HG03135 (cell line): ENCODE results near the gene RUVBL1.
"Not testable (repeated sequence)": the region's sequence is repeated elsewhere in the genome, so short reads cannot be mapped to it uniquely, and the experiment has no call there.

Experiments used
- ATAC-seq: cut with Tn5 transposase; IDR thresholded peaks from one replicate; pipeline ENCODE4 v1.9.1; 2021; ENCODE audit warnings: mild to moderate bottlenecking, moderate library complexity; ENCODE audit not compliant: unreplicated experiment

The RUVBL1 gene

GRCh38 chr3:128123538-128124368 lies at the start of gene RUVBL1:
TSS of gene RUVBL1 (minus strand) at chr3:128123812. CDS start at chr3:128123724, 88 bp downstream.
- ATAC-seq, result peak; percentile 99

DNA sequence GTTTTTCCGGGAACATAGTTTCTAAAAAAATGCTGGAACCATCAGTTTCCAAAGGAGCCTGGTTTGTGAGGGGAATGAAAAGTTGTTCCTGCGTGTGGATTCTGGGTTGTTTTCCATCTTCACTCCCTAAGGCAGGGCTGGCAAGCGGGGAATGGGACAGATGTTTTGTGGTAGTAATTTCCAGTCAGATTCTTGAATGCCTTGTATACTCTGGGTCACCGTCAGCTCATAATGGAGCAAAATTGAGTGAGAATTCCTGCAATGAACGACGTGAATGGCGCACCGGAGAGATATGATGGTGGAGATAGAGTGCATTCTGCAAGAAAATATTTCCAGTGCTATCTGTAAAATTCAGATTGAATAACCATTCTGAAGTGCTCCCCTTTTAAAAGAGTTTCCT lies 49.6 kb upstream of the RUVBL1 start:
- ATAC-seq, result no peak

DNA sequence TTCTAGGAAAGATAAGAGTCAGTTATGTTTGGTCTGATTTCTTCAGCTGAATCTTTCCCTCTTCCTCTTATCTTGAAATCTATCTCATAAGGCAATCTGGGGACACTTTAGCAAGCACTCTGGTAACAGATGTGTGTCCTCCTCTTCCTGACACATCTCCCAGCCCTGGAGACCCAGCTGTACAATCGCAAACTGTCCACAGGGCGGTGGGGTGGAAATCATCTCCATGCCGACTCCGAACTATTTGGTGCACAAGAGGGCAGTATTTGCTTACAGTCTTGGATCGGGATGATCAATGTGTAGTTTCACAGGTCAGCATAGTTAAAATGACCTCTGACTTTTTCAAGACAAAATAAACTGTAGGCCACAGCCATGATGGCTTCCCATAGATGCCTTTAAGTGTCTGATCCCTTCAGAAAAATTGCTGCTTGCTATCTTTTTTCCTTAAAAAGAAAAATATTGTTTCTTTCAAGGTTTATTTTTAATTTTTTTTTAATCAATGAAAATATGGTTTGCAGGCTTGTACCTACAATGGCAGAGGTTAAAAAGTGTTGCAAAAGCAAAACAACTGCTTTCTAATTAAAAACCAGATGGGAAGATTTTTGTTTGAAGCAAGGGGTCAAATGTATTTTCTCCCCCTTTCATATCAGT lies 47.4 kb upstream of the RUVBL1 start:
- ATAC-seq, result no peak

- no peak for ATAC-seq
These were observed 45.2 kb upstream of the RUVBL1 start for GRCh38 chr3:128168836-128169235.

DNA sequence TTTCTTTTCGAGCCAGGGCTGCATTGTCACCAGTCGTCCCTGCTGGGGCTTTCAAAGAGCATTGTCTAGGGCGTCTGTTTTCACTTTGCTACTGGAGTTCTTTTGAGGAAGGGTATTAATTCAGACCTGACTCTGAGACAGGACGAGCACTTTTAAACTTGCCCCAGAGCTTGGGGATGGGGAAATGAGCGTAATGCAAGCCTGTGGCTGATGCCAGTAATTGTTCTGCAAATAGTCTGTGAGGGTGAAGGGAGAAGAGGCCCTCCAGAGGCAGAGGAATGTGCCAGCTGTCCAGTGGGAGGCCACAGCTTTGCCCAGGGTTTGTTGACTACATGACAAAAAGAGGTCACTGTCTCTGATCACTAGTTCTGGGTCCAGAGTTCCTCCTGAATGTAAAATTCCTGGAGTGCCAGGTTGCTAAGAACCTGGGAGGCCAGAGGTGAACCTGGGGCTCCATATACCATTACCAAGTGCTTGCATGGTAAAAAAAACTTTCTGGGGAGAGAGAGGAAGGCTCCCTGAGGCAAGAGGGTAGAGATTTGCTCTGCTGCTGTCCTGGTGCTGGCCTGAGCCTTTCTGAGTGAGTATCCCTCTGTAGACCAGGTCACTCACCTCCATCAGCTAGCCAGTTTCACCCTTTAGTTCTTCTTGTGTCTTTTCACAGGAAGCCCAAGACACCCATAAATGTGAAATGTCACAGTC lies 44.5 kb upstream of the RUVBL1 start:
- no peak for ATAC-seq

DNA sequence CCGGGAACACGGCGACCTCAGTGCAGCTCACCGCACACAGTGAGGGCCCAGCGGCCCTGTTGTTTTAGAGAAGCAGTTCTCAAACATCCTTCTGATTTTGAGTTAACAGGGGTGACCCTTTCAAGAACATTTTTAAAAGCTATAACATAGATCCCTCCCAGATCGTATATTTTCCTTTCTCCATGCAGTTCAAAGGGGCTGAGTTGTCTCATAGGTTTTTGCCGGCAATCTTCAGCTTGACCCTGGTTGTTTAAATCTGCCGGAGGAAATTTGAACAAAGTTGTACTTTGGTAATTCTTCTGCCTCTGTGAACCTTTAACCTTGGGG lies 44.0 kb upstream of the RUVBL1 start:
- no peak for ATAC-seq

GRCh38 chr3:128166971-128167453 lies 43.4 kb upstream of the RUVBL1 start:
- no peak for ATAC-seq

DNA sequence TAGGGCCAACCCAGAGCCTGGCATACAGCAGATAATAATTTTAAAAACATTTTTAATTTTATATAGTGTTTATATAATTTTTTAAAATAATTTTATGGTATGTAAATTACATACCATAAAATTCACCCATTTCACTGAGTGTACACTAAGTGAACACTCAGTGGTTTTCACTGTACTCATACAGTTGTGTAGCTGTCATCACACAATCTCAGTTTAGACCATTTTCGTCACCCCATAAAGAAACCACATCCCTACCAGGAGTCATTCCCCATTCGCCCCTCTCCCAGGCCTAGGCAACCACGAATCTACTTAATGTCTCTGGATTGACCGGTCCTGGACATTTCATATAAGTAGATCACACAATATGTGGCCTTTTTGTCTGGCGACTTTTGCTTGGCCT lies 39.8 kb upstream of the RUVBL1 start:
- no peak for ATAC-seq

GRCh38 chr3:128160661-128161060 lies 37.0 kb upstream of the RUVBL1 start:
- no peak for ATAC-seq

DNA sequence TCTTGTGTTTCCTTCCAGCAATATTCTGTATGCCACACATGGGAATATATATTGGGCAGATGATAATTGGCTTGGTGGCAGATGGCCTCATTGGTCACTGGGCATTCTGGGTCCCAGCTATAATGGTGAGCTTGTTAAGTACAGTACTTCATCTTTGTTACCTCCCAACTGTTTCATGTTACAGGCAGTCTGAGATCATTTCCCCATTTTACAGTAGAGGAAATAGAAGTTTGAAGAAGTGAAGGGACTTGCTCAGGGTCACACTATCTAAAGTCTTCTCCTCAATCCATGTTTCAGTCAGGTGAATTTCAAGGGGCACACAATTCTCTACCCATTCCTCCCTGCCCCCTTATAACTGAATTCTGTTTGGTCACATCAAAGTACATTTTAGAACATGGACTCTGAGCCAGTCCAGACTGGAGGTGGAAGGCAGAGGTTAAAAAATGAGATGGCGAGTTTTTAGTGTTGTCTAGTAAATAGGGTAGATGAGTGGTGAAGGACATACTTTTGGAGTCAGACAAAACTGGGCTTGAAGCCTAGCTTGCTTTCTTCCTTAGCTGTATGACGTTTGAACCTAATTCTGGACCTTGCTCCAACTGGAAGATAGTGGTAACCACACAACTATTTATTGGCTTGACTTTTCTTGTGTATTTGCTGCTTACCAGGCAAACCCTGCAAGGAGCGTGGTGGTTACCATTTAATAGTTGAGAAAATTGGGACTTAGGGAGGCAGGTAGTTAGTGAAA lies 32.2 kb upstream of the RUVBL1 start:
- no peak for ATAC-seq

DNA sequence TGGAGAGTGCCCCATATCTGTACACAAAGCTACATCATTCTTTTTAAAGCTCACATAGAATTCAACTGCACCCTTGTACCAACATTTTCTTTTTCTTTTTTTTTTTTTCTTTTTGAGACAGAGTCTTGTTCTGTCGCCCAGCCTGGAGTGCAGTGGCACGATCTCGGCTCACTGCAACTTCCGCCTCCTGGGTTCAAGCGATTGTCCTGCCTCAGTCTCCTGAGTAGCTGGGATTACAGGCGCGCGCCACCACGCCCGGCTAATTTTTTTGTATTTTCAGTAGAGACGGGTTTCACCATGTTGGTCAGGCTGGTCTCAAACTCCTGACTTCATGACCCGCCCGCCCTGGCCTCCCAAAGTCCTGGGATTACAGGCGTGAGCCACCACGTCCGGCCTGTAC lies 30.7 kb upstream of the RUVBL1 start:
- ATAC-seq, result not testable (repeated sequence)

DNA sequence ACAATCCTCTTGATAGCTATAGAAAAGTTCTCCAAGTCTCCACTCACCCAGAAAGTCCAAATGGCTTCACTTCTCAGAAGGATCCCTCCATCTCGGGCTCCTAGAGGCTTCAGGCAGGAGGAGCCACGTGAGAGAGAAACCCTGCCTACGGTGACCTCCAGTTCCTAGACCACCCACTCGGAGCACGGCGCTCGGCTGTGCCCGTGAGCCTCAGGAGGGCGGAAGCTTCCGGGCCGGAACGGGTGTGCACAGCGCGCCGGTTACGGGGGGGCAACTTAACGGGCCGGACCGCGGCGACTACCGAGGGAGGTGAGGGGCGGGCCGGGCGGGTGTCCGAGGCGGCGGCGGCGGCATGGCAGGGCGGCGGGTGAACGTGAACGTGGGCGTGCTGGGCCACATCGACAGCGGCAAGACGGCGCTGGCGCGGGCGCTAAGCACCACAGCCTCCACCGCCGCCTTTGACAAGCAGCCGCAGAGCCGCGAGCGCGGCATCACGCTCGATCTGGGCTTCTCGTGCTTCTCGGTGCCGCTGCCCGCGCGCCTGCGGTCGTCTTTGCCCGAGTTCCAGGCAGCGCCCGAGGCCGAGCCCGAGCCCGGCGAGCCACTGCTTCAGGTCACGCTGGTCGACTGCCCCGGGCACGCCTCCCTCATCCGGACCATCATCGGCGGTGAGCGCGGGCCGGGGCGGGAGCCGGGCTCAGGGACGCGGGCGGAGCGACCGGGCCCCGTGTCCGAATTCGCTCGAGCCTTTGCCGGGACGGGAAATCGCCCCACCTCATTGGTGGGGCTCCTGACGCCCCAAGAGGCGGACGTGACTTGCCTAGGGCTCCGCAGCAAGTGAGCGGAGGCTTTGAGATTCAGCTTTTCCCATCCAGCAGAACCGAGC lies 29.8 kb upstream of the RUVBL1 start, which contains the start of gene EEFSEC:
Gene EEFSEC (plus strand): TSS at position 326 of the 886 bp plus-strand sequence. CDS start 27 bp downstream, at position 353.
- ATAC-seq, result peak; percentile 86

DNA sequence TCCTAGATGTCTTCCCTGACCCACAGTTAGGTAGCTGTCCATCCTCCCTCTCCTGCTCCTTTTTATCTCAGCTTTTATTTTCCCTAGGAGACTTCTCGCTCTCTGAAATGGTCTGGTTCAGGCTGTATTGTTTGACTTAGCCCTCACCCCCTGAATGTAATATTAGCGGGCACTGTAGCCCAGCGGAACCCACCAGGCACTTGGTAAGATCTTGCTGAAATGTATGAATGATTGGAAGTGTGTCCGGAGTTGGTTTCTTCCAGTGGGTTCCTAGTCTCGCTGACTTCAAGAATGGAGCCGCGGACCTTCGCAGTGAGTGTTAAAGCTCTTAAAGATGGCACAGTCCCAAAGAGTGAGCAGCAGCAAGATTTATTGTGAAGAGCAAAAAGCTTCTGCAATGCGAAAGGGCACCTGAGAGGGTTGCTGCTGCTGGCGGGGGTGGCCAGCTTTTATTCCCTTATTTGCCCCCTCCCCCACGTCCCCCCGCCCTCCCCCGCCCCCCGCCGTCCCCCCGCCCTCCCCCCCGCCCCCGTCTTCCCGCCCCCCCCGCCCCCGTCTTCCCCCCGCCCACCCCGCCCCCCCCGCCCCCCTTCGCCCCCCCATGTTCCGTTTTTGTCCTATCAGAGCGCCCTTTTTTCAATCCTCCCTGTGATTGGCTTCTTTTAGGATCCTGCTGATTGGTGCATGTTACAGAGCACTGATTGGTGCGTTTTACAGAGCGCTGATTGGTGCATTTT lies 29.0 kb upstream of the RUVBL1 start:
- ATAC-seq, result no peak

DNA sequence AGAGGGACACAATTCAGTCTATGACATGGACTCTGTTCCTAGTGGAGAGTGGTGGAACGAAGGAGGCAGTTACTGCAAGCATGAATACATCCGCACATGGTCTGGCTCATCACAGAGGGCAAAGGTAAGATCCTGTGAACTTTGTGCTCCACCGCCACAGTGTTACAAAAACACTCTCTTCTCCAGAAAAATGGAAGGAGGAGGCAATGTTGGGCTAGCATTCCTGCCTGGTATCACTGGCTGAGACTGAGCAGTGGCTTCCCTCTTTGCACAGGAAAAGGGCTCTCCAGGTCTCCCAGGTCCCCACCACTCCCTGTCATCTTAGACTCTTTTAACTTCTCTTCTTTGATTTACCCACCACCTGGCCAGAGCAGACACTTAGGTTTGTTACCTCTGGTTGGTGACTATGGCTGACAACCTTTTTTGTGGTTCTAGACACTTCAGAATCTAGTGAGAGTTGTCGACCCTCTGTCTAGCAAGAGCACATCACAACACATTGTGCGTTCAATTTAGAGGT lies 28.2 kb upstream of the RUVBL1 start:
- ATAC-seq, result no peak

DNA sequence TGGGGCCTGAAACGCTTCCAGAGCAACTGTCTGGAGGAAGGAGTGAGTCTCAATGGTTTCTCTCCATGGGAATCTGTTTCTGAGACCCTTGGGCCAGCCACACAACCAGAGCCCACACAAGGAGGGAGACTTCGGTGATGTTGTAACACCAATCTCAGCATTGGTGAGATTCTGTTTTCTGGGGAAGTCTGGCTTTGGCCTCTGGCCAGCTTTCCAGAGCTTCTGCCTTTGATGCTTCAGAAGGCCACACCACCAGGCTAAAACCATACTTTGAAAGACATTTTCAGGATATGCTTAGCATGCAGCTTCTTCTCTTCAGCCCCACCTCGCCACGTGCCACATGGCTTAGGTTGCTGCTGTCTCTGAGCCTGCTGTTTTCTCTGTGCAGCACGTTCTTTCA lies 26.0 kb upstream of the RUVBL1 start:
- no peak for ATAC-seq

GRCh38 chr3:128146201-128146600 lies 22.6 kb upstream of the RUVBL1 start:
- no peak for ATAC-seq

GRCh38 chr3:128145279-128145678 lies 21.7 kb upstream of the RUVBL1 start:
- ATAC-seq, result no peak

GRCh38 chr3:128144512-128145187 lies 21.0 kb upstream of the RUVBL1 start:
- ATAC-seq, result no peak
